HCT116 (cell line): ENCODE data around the gene SDC1. TPM values are rescaled to one million over a fixed set of nuclear protein-coding genes. Genes with fewer than 3 reads are reported as not detected.

ENCODE experiments used
- ATAC-seq: fragments of 200-7000 bp; cut with Tn5 transposase; 2 replicates; pipeline ENCODE4 v1.9.1; 2020; ENCODE audit warnings: mild to moderate bottlenecking, moderate library complexity
- BruUV-seq: library from RNA; stranded (reverse); fragments of 400-500 nt; replicated peaks from 2 replicates; lab custom pipeline; 2021; lab: Mats Ljungman, UMichigan
- CTCF ChIA-PET: fragments of 300-600 bp; sonication (Branson Sonifier 250); formaldehyde crosslinking; loops from one replicate; lab custom pipeline; 2021; ENCODE audit warnings: antibody characterized with exemption; lab: Charles Lee
- POLR2A ChIA-PET: fragments of 300-600, 350-600 bp; sonication (Branson Sonifier 250); formaldehyde crosslinking; loops from one replicate; lab custom pipeline; 2021; ENCODE audit warnings: antibody characterized with exemption; lab: Charles Lee
- RAD21 ChIA-PET, 2 experiments: fragments of 300-600 bp; sonication (Branson Sonifier 250); formaldehyde crosslinking; loops; one replicate each; lab custom pipeline; 2023; ENCODE audit warnings: low total read pairs in 2 of 2; ENCODE audit not compliant: uncharacterized antibody in 2 of 2, unreplicated experiment in 2 of 2, low non-redundant PET in 1 of 2; lab: Charles Lee
- DNase-seq: peaks from one replicate; pipeline ENCODE4 v3.0.0-alpha.2; 2010; ENCODE audit warnings: low read depth, low spot score
- H2AFZ ChIP-seq: fragments of 200-600 bp; shearing (Covaris generic), sonication (generic); 2 replicates; pipeline ENCODE4 v1.6.1; 2017; ENCODE audit warnings: low read depth, mixed run types, mixed read lengths, antibody characterized with exemption, low read length; ENCODE audit not compliant: poor library complexity, severe bottlenecking
- H3K27ac ChIP-seq: 2 replicates; pipeline ENCODE4 v1.5.1; 2012; ENCODE audit warnings: low read depth, low read length
- H3K27me3 ChIP-seq: fragments of 200-600 bp; sonication (generic); 2 replicates; pipeline ENCODE4 v1.6.1; 2016; ENCODE audit warnings: mixed run types, low read length, mixed read lengths; ENCODE audit not compliant: insufficient read depth
- H3K36me3 ChIP-seq, 2 experiments: fragments of 200-500 bp in 1 of 2; fragments of 200-600 bp in 1 of 2; sonication (Bioruptor generic) in 1 of 2; sonication (generic) in 1 of 2; 2 replicates each; pipeline versions ENCODE4 v1.5.1 to v1.6.1; 2014 to 2016; ENCODE audit warnings: low read length in 2 of 2, inconsistent platforms in 1 of 2, mixed read lengths in 1 of 2, mixed run types in 1 of 2; ENCODE audit not compliant: insufficient read depth in 2 of 2, control insufficient read depth in 1 of 2
- H3K4me1 ChIP-seq, 2 experiments: fragments of 200-600 bp in 1 of 2; sonication (generic) in 1 of 2; 2 replicates each; pipeline versions ENCODE4 v1.5.1 to v1.6.1; 2012 to 2017; ENCODE audit warnings: low read length in 2 of 2, inconsistent platforms in 1 of 2, mild to moderate bottlenecking in 1 of 2, mixed read lengths in 1 of 2, mixed run types in 1 of 2, moderate library complexity in 1 of 2; ENCODE audit not compliant: insufficient read depth in 2 of 2, control insufficient read depth in 1 of 2
- H3K4me2 ChIP-seq: fragments of 200-600 bp; sonication (generic); 2 replicates; pipeline ENCODE4 v1.6.1; 2017; ENCODE audit warnings: mixed run types, low read length, mixed read lengths
- H3K4me3 ChIP-seq, 2 experiments: fragments of 200-600 bp in 1 of 2; sonication (generic) in 1 of 2; replicated peaks in 1 of 2; 2 replicates each; pipeline ENCODE4 v1.5.1; 2011 to 2016; ENCODE audit warnings: low read length in 2 of 2, control low read depth in 1 of 2, low read depth in 1 of 2, mild to moderate bottlenecking in 1 of 2, mixed read lengths in 1 of 2, mixed run types in 1 of 2
- H3K79me2 ChIP-seq: fragments of 200-600 bp; sonication (generic); 2 replicates; pipeline ENCODE4 v1.6.1; 2017; ENCODE audit warnings: mild to moderate bottlenecking, mixed run types, low read length, moderate library complexity, mixed read lengths; ENCODE audit not compliant: insufficient read depth
- H3K9ac ChIP-seq: fragments of 200-600 bp; sonication (generic); 2 replicates; pipeline ENCODE4 v1.6.1; 2016; ENCODE audit warnings: low read length, mixed read lengths
- H3K9me2 ChIP-seq: fragments of 200-600 bp; sonication (generic), shearing (Covaris generic); 2 replicates; pipeline ENCODE4 v1.6.1; 2017; ENCODE audit warnings: mixed run types, mild to moderate bottlenecking, moderate library complexity; ENCODE audit not compliant: insufficient read depth
- H3K9me3 ChIP-seq, 2 experiments: fragments of 200-500 bp in 1 of 2; fragments of 200-600 bp in 1 of 2; sonication (Bioruptor generic) in 1 of 2; sonication (generic) in 1 of 2; 2 replicates each; pipeline ENCODE4 v1.6.1; 2014 to 2017; ENCODE audit warnings: low read length in 2 of 2, mixed read lengths in 2 of 2, inconsistent platforms in 1 of 2, low read depth in 1 of 2, mild to moderate bottlenecking in 1 of 2, mixed run types in 1 of 2, moderate library complexity in 1 of 2; ENCODE audit not compliant: control insufficient read depth in 1 of 2, insufficient read depth in 1 of 2
- H4K20me1 ChIP-seq: fragments of 200-600 bp; sonication (generic), shearing (Covaris generic); 2 replicates; pipeline ENCODE4 v1.6.1; 2017; ENCODE audit warnings: mixed run types, mild to moderate bottlenecking, moderate library complexity; ENCODE audit not compliant: insufficient read depth
- CEBPB ChIP-seq: IDR thresholded peaks from 2 replicates; pipeline ENCODE4 v1.6.1; 2012; ENCODE audit warnings: low read depth
- EGR1 ChIP-seq: IDR thresholded peaks from 2 replicates; pipeline ENCODE4 v1.6.1; 2012; ENCODE audit warnings: low read depth
- ELF1 ChIP-seq: IDR thresholded peaks from 2 replicates; pipeline ENCODE4 v1.6.1; 2012; ENCODE audit warnings: low read depth, borderline replicate concordance
- EZH2 ChIP-seq: fragments of 200-600 bp; sonication (generic); IDR thresholded peaks from 2 replicates; pipeline ENCODE4 v1.6.1; 2017; ENCODE audit warnings: antibody characterized with exemption, mixed run types
- EZH2phosphoT487 ChIP-seq: fragments of 200-600 bp; IDR thresholded peaks from 2 replicates; pipeline ENCODE4 v1.6.1; 2018; ENCODE audit warnings: antibody characterized with exemption, borderline replicate concordance
- FOSL1 ChIP-seq: IDR thresholded peaks from 2 replicates; pipeline ENCODE4 v1.6.1; 2012; ENCODE audit warnings: low read depth
- POLR2A ChIP-seq: IDR thresholded peaks from 2 replicates; pipeline ENCODE4 v1.7.0; 2011; ENCODE audit warnings: borderline replicate concordance; ENCODE audit not compliant: insufficient read depth, insufficient read length; ENCODE audit errors: extremely low read depth
- POLR2AphosphoS5 ChIP-seq: IDR thresholded peaks from 2 replicates; pipeline ENCODE4 v1.6.1; 2011; ENCODE audit warnings: mild to moderate bottlenecking, low read depth, low read length, moderate library complexity
- RAD21 ChIP-seq: IDR thresholded peaks from 2 replicates; pipeline ENCODE4 v1.6.1; 2012; ENCODE audit warnings: low read depth, mild to moderate bottlenecking
- SIN3A ChIP-seq: IDR thresholded peaks from 2 replicates; pipeline ENCODE4 v1.6.1; 2012; ENCODE audit warnings: low read depth
- SP1 ChIP-seq: IDR thresholded peaks from 2 replicates; pipeline ENCODE4 v1.6.1; 2012; ENCODE audit warnings: low read depth
- SRF ChIP-seq: IDR thresholded peaks from 2 replicates; pipeline ENCODE4 v1.6.1; 2012; ENCODE audit warnings: low read depth
- TCF7L2 ChIP-seq: IDR thresholded peaks from 2 replicates; pipeline ENCODE4 v1.7.0; 2011; ENCODE audit warnings: borderline replicate concordance, inconsistent platforms; ENCODE audit not compliant: insufficient read depth, insufficient read length; ENCODE audit errors: extremely low read depth
- YY1 ChIP-seq: IDR thresholded peaks from 2 replicates; pipeline ENCODE4 v1.6.1; 2011; ENCODE audit warnings: low read length, low read depth, moderate library complexity, mild to moderate bottlenecking; ENCODE audit not compliant: insufficient replicate concordance; ENCODE audit errors: extremely low read depth
- ZFX ChIP-seq: fragments of 450-650 bp; IDR thresholded peaks from 2 replicates; pipeline ENCODE4 v1.6.1; 2017
- ZNF274 ChIP-seq: fragments of 200-500 bp; sonication (Bioruptor generic); IDR thresholded peaks from 2 replicates; pipeline ENCODE4 v1.6.1; 2014; ENCODE audit warnings: mild to moderate bottlenecking, low read depth, low read length, inconsistent platforms
- intact Hi-C: fragments of 100-400 bp; cut with micrococcal nuclease; formaldehyde crosslinking; loops from 2 replicates; pipeline ENCODE4 v1.10.0; 2022
- total RNA-seq: library from RNA; stranded (reverse); gene quantifications from one replicate; pipeline ENCODE4 v1.2.1, GENCODE V29; 2021; ENCODE audit not compliant: unreplicated experiment
- TF ChIP-seq, protein P1 (sequence below), 3 experiments: fragments of 200-600 bp in 1 of 3; sonication (generic) in 1 of 3; IDR thresholded peaks in 2 of 3; conservative IDR thresholded peaks in 1 of 3; 2 replicates each; pipeline ENCODE4 v1.5.1; 2012 to 2017; ENCODE audit warnings: low read depth in 2 of 3, low read length in 2 of 3, antibody characterized with exemption in 1 of 3, borderline replicate concordance in 1 of 3, control low read depth in 1 of 3, mild to moderate bottlenecking in 1 of 3, mixed read lengths in 1 of 3, mixed run types in 1 of 3, moderate library complexity in 1 of 3; ENCODE audit not compliant: insufficient read depth in 1 of 3
- TF ChIP-seq, protein P2 (sequence below): IDR thresholded peaks from 2 replicates; pipeline ENCODE4 v1.6.1; 2012
- TF ChIP-seq, protein P3 (sequence below): IDR thresholded peaks from 2 replicates; pipeline ENCODE4 v1.6.1; 2012; ENCODE audit warnings: low read depth
- TF ChIP-seq, protein P4 (sequence below): IDR thresholded peaks from 2 replicates; pipeline ENCODE4 v1.6.1; 2011; ENCODE audit warnings: mild to moderate bottlenecking, low read length, moderate library complexity; ENCODE audit not compliant: insufficient replicate concordance; ENCODE audit errors: extremely low read depth

The SDC1 gene
- total RNA-seq, 1 experiment from 2014 or later: 32.0 TPM

DNA sequence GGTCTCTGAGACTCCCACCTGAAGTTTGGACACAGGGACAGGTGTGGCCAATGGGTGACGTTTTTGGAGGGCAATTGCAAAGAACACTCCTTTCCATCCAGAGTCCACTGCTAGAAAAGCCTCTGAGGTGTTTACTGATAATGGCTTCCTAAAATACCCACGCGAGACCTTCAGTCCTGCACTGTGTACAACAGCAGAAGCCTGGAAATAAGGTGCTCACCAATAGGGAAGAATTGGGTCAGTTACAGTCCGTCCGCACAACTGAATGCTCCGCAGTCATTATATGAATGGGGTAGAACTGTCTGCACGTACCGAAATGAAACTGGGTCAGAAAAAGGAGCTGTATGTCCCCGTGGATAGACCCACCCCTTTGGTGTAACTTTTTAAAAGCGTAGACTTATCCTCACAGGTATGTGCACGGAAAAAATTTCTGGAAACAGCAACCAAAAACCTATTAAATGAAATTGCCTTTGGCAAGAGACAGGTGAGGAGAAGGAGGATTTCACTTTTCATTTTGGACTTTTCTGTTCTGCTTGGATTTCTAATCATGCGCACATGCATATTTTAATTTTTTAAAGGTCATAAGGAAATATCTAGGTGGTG is 29.4 kb downstream of the SDC1 start:
- DNase-seq (no peak), ATAC-seq (no peak)
- intact Hi-C loops: no loop called here
- TF ChIP-seq SIN3A: no peak
- TF ChIP-seq ELF1: no peak
- no peak for TF ChIP-seq YY1
- no peak for TF ChIP-seq EZH2phosphoT487
- no peak for TF ChIP-seq SRF
- no peak for TF ChIP-seq FOSL1
- TF ChIP-seq ZNF274: no peak
- TF ChIP-seq, protein P1, sequence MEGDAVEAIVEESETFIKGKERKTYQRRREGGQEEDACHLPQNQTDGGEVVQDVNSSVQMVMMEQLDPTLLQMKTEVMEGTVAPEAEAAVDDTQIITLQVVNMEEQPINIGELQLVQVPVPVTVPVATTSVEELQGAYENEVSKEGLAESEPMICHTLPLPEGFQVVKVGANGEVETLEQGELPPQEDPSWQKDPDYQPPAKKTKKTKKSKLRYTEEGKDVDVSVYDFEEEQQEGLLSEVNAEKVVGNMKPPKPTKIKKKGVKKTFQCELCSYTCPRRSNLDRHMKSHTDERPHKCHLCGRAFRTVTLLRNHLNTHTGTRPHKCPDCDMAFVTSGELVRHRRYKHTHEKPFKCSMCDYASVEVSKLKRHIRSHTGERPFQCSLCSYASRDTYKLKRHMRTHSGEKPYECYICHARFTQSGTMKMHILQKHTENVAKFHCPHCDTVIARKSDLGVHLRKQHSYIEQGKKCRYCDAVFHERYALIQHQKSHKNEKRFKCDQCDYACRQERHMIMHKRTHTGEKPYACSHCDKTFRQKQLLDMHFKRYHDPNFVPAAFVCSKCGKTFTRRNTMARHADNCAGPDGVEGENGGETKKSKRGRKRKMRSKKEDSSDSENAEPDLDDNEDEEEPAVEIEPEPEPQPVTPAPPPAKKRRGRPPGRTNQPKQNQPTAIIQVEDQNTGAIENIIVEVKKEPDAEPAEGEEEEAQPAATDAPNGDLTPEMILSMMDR (IDR thresholded peaks at IDR 0.05 in 2 of 3, conservative IDR thresholded peaks at IDR 0.05 in 1 of 3; ENCODE audit: borderline replicate concordance in 1 of 3, insufficient read depth in 1 of 3, low read depth in 2 of 3, low read length in 2 of 3): no peak
- TF ChIP-seq, protein P2, sequence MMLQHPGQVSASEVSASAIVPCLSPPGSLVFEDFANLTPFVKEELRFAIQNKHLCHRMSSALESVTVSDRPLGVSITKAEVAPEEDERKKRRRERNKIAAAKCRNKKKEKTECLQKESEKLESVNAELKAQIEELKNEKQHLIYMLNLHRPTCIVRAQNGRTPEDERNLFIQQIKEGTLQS: no peak
- TF ChIP-seq ZFX: no peak
- TF ChIP-seq, protein P3, sequence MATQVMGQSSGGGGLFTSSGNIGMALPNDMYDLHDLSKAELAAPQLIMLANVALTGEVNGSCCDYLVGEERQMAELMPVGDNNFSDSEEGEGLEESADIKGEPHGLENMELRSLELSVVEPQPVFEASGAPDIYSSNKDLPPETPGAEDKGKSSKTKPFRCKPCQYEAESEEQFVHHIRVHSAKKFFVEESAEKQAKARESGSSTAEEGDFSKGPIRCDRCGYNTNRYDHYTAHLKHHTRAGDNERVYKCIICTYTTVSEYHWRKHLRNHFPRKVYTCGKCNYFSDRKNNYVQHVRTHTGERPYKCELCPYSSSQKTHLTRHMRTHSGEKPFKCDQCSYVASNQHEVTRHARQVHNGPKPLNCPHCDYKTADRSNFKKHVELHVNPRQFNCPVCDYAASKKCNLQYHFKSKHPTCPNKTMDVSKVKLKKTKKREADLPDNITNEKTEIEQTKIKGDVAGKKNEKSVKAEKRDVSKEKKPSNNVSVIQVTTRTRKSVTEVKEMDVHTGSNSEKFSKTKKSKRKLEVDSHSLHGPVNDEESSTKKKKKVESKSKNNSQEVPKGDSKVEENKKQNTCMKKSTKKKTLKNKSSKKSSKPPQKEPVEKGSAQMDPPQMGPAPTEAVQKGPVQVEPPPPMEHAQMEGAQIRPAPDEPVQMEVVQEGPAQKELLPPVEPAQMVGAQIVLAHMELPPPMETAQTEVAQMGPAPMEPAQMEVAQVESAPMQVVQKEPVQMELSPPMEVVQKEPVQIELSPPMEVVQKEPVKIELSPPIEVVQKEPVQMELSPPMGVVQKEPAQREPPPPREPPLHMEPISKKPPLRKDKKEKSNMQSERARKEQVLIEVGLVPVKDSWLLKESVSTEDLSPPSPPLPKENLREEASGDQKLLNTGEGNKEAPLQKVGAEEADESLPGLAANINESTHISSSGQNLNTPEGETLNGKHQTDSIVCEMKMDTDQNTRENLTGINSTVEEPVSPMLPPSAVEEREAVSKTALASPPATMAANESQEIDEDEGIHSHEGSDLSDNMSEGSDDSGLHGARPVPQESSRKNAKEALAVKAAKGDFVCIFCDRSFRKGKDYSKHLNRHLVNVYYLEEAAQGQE: no peak
- no peak for TF ChIP-seq CEBPB
- no peak for TF ChIP-seq TCF7L2
- TF ChIP-seq, protein P4, sequence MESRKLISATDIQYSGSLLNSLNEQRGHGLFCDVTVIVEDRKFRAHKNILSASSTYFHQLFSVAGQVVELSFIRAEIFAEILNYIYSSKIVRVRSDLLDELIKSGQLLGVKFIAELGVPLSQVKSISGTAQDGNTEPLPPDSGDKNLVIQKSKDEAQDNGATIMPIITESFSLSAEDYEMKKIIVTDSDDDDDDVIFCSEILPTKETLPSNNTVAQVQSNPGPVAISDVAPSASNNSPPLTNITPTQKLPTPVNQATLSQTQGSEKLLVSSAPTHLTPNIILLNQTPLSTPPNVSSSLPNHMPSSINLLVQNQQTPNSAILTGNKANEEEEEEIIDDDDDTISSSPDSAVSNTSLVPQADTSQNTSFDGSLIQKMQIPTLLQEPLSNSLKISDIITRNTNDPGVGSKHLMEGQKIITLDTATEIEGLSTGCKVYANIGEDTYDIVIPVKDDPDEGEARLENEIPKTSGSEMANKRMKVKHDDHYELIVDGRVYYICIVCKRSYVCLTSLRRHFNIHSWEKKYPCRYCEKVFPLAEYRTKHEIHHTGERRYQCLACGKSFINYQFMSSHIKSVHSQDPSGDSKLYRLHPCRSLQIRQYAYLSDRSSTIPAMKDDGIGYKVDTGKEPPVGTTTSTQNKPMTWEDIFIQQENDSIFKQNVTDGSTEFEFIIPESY: no peak
- no peak for TF ChIP-seq EGR1
- TF ChIP-seq SP1: no peak
- no peak for TF ChIP-seq POLR2AphosphoS5
- TF ChIP-seq POLR2A: no peak
- TF ChIP-seq EZH2: no peak
- TF ChIP-seq RAD21: no peak
- BruUV-seq: no TSS peak
- no peaks in the 10 kb centered on the region for H3K79me2 ChIP-seq
- no peak overlapping the region for H3K9ac ChIP-seq
- H3K4me3 ChIP-seq: no peak overlapping the region
- no peaks in the 10 kb centered on the region for H3K9me2 ChIP-seq
- no peaks in the 10 kb centered on the region for H3K27me3 ChIP-seq
- H3K9me3 ChIP-seq: no peaks in the 10 kb centered on the region
- H3K27ac ChIP-seq: no peak overlapping the region
- ChIA-PET CTCF (no interaction called here), POLR2A (no interaction called here), RAD21 (no interaction called here)
- no peaks in the 10 kb centered on the region for H4K20me1 ChIP-seq
- no peak overlapping the region for H3K4me2 ChIP-seq
- no peaks in the 10 kb centered on the region for H3K36me3 ChIP-seq
- no peaks in the 10 kb centered on the region for H3K4me1 ChIP-seq
- no peak overlapping the region for H2AFZ ChIP-seq
